OCI-LY1 (cell line): Measurements from ENCODE around the gene SLCO4A1.

ENCODE experiments used
- CTCF ChIP-seq: fragments of 200-600 bp; sonication (generic), shearing (Covaris generic); IDR thresholded peaks from 2 replicates; pipeline ENCODE4 v1.5.1; 2017; ENCODE audit warnings: mild to moderate bottlenecking, antibody characterized with exemption, low read length, moderate library complexity, mixed read lengths
- EZH2 ChIP-seq: fragments of 200-600 bp; sonication (generic), shearing (Covaris generic); IDR thresholded peaks from 2 replicates; pipeline ENCODE4 v1.8.0; 2017; ENCODE audit warnings: borderline replicate concordance, mixed run types, mild to moderate bottlenecking, antibody characterized with exemption, low read length, moderate library complexity, mixed read lengths

- TF ChIP-seq CTCF (no peak), EZH2 (no peak)
Observed at GRCh38 chr20:62675877-62676260, 33.6 kb downstream of the SLCO4A1 start.
